Activated CD4-positive, alpha-beta T cell treated with anti-CD3 and anti-CD28 coated beads, Interleukin-2, amount 50 U/mL, for 24 hours (primary cell): ENCODE data around the gene ATP6V0B.

Experiments
- DNase-seq, 2 donors: peaks; one replicate each; pipeline ENCODE4 v3.0.0-alpha.2; 2020; ENCODE audit warnings: low read depth in 1 of 2, low spot score in 1 of 2

The ATP6V0B gene

DNA sequence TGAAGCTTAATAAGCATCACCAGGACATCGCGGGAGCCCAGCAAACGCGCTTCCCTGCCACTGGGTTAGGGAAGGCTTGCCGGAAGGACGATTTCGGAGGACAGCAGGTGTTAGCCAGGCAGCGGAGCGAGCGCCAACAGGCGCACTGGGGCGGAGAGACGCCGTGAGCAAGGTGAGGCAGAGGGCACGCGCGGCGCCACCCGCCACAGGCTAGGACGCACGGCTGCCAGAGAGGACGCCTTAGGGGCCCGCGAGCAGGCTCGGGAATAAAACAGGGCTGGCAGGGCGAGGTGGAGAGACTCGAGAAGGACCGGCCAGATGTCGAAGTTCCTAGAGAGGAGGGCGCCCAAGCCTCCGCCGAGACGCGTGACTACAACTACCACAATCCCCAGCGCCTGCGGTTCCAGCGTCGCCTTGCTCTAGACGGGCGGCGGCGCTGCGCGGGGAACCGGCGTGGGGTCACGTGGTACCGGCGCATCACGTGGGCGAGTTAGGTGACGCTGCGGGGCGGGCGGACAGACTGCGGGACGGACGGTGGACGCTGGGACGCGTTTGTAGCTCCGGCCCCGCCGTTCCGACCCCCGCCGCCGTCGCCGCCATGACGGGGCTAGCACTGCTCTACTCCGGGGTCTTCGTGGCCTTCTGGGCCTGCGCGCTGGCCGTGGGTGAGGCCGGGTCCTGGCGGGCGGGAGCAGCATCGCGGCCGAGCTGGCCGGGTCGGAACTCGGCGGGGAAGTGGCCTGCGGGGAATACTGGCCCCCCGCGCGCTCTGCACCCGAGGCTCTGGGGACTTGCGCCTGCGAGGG is at the start of gene ATP6V0B:
Gene ATP6V0B, plus strand, starts transcription at position 518 of the 806 bp plus-strand sequence. Its CDS starts 81 bp downstream, at position 599.
- peak; percentile 90 to 91 for DNase-seq

- DNase-seq: no peak
Observed at GRCh38 chr1:43925846-43926245, 48.9 kb upstream of the ATP6V0B start.

GRCh38 chr1:43930168-43930948 is 44.4 kb upstream of the ATP6V0B start:
- no peak for DNase-seq

DNA sequence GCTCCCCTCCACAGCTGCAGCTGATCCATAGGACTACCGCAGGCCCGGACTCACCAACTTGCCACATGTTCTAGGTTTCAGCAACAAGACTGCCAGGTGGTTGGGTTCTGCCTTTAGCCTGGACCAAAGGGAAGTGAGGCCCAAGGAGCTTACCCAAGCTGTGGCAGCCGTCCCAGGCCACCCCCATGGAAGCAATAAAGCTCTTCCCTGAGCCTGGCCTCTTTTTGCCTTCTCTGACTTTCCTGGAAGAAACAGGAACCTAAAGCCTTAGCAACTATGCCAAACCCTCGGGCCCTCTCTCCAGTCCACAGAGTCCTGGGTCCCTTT is 43.8 kb upstream of the ATP6V0B start:
- DNase-seq: no peak

- no peak for DNase-seq
Observed at GRCh38 chr1:43931711-43932660, 42.8 kb upstream of the ATP6V0B start.

DNA sequence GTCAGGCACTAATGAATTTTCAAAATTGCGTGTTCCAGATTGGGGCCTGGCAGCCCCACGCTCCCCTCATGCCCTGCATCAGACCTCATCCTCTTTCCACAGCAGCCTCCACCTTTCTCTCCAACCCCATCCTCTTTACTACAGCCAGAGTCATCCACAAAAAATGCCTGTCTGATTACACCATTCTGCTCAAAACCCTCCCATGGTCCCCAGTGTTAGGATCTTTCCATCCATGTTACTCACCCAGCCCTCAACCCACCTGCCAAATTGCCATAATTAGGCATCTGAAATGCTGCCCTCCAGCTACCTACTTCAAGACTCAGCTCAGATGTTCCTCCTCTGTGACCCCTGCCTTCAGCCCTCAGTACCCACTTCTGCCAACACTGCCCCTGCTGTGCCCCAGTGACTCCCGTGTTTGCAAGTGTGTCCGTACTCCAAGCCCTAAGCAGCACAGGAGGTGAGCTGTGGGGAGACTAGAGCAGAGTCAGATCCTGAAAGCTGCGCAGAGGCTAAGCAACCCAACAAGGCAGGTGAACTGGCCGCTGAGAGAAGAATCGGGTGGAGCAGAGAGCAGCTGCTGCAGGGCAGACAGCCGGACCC is 41.9 kb upstream of the ATP6V0B start:
- no peak for DNase-seq

DNA sequence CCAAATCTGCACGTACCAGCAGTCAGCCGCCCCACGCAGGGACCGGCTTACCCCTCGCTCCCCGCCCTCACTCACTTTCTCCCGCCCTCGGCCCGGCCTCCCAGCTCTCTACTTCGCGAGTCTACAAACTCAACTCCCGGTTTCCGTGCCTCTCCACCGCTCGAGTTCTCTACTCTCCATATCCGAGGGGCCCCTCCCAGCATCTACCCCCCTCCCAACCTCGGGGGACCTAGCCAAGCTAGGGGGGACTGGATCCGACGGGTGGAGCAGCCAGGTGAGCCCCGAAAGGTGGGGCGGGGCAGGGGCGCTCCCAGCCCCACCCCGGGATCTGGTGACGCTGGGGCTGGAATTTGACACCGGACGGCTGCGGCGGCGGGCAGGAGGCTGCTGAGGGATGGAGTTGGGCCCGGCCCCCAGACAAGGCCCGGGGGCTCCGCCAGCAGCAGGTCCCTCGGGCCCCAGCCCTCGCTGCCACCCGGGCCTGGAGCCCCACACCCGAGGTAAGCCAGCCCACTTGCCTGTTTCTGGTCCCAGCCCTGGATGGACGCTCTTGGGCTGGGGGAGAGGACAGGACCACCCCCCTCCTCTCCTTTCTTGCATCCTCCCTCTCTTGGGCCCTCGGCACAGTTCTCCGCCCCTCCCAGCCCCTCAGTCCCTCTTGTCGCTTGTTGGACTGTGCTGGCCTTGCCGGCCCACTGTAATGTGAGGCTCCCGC is 41.2 kb upstream of the ATP6V0B start, which contains the start of gene ARTN:
Gene ARTN, plus strand, starts transcription at position 416 of the 715 bp plus-strand sequence. CDS start 1,856 bp downstream, outside the sequence.
- DNase-seq: no peak

DNA sequence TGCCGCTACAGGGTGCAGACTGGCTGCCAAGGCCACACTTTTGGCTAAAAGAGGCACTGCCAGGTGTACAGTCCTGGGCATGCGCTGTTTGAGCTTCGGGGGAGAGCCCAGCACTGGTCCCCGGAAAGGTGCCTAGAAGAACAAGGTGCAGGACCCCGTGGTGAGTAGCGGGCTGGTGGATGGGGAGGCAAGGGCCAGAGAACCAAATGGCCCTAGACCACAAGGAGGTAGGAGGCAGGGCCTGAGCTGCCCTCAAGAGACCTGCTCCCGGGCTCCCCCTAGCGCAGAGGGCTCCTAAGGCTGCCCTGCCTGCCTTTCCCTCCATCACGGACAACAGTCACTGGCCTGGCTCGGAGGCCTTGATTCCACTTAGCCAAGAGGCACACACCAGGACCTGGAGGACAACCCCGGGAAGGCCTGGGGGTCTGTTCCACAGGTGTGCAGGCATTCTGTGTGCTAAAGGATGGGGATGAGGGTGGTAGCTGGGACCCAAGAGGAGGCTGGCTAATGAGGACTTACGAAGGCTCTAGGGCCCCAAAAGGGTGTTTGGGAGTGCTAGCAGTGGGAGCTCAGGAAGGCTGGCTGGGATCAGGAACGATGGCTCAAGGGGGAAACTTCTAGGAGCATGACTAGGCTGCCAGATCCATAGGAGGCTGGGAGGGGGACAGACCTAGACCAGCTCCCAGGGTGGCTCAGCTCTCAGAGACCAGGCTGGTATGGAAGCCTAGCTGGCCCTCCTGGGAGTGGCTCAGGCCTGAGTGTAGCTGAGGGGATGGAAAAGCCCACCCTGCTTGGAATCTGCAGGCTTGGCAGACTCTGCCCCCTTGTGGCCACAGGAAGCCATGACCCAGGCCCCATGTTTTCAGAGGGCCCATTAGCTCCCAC is 40.4 kb upstream of the ATP6V0B start:
- peak in 1 of 2 donors; percentile 25 for DNase-seq

- no peak for DNase-seq
Observed at GRCh38 chr1:43934986-43935324, 39.8 kb upstream of the ATP6V0B start.

DNA sequence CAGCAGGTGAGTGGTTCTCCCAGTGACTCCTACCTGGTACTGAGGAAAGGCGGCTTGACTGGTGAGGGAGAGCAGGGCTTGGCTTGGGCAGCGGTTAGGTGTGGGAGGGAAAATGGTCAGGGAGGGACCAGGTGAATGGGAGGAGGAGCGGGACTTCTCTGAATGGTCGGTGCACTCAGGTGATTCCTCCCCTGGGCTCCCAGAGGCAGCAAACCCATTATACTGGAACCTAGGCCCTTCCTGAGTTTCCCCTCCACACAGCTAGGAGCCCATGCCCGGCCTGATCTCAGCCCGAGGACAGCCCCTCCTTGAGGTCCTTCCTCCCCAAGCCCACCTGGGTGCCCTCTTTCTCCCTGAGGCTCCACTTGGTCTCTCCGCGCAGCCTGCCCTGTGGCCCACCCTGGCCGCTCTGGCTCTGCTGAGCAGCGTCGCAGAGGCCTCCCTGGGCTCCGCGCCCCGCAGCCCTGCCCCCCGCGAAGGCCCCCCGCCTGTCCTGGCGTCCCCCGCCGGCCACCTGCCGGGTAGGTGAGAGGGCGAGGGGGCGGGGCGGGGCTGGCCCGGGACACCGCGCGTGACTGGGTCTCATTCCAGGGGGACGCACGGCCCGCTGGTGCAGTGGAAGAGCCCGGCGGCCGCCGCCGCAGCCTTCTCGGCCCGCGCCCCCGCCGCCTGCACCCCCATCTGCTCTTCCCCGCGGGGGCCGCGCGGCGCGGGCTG is 38.9 kb upstream of the ATP6V0B start:
- DNase-seq: no peak

- DNase-seq: no peak
Observed at GRCh38 chr1:43936431-43937151, 38.2 kb upstream of the ATP6V0B start.

GRCh38 chr1:43937179-43937865 is 37.4 kb upstream of the ATP6V0B start:
- DNase-seq: no peak

- no peak for DNase-seq
Observed at GRCh38 chr1:43938383-43938782, 36.4 kb upstream of the ATP6V0B start.

- no peak for DNase-seq
Observed at GRCh38 chr1:43938892-43939587, 35.7 kb upstream of the ATP6V0B start.

DNA sequence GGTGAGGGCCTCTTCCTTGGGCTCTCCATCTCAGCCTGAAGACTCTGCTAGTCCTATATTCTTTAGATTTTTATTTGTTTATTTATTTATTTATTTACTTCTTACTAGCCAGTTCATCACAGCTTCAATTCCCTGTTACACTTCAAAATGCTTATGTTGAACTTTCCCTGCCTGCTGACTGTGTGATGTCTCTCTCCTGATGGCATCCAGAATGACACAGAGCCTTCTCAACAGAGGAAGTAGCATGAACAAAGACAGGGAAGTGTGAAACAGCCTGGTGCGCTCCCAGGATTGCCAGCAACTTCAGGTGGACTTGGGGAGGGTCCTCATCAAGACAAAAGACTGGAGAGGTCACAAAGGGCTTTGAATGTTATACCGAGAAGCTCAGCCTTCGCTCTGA is 32.3 kb upstream of the ATP6V0B start:
- DNase-seq: no peak

GRCh38 chr1:43944860-43945259 is 29.9 kb upstream of the ATP6V0B start:
- no peak for DNase-seq
